GM18951 (cell line): ENCODE data around the gene VPS36.
"Not testable (repeated sequence)": the region's sequence is repeated elsewhere in the genome, so short reads cannot be mapped to it uniquely, and the experiment has no call there.

Source experiments
- POLR2A ChIP-seq: IDR thresholded peaks from 4 replicates; pipeline ENCODE4 v1.6.1; 2011; ENCODE audit warnings: mild to moderate bottlenecking; ENCODE audit not compliant: insufficient read length, insufficient read depth; ENCODE audit errors: extremely low read depth
- in situ Hi-C: fragments of 300-500 bp; cut with MboI; formaldehyde crosslinking; loops from one replicate; pipeline ENCODE4 v1.12.0; 2022; ENCODE audit warnings: low sequenced_read_pairs, mixed read lengths, inconsistent platforms; ENCODE audit not compliant: unreplicated experiment

The VPS36 gene, protein sequence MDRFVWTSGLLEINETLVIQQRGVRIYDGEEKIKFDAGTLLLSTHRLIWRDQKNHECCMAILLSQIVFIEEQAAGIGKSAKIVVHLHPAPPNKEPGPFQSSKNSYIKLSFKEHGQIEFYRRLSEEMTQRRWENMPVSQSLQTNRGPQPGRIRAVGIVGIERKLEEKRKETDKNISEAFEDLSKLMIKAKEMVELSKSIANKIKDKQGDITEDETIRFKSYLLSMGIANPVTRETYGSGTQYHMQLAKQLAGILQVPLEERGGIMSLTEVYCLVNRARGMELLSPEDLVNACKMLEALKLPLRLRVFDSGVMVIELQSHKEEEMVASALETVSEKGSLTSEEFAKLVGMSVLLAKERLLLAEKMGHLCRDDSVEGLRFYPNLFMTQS

DNA sequence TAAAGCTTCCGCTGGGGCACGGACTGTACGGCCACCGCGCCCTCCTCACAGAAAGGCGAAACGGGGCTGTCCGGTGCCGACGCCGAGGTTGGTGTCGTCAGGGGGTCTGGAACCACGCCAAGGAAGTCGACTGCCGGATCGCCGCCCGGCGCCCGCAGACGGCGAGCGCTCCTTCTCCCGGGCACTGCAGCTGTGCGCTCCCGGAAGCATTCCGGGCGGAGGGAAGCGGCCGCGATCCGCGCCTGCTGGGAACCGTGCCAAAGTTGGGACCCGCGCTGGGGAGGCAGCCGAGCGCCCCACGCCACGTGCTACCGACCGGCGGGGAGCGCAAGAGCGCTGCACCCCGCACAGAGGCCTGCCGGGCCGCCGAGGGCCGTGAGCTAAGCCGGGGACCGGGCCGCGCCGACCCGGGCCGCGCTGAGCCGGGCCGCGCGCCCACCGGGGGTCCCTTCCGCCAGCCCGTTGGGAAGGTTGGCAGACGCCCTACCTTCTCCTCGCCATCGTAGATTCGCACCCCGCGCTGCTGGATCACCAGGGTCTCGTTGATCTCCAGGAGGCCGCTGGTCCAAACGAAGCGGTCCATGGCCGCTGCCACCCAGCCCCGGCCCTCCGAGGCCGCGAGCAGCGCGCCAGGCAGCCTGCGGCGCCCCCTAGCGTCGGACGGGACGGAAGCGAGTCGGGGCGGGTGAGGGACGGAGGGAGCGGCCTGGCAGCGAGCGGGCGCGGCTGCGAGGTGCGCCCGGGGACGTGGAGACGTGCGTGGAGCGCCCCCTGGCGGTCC lies at the start of gene VPS36:
VPS36 (minus strand) TSS at position 623 of the 781 bp plus-strand sequence; CDS start at position 583, 40 bp downstream.
- TF ChIP-seq POLR2A, result peak; percentile 91
- in situ Hi-C loops, result no loop called here

DNA sequence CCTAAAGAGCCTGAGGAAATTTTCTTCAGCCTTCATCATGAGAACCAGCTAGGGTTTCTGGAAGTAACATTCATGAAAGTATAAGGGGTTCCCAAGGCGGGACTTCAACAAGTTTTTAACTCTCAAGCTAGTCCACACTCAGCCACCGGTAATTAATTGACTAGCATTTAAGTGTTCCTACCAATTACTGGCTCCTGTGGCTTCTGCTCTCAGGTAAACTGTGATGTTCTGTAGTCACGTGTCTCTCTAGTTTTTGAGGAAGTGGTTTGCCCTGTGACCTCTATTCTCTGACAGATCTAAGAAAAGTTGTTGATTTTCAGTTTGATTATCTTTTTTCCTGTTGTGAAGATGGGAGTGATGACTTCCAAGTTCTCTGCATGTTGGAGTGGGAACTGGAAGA lies 47.5 kb upstream of the VPS36 start:
- in situ Hi-C loops, result loop anchor here (5.0 kb wide), 1 partner anchor 176 kb away; no protein-coding TSS in a partner anchor

DNA sequence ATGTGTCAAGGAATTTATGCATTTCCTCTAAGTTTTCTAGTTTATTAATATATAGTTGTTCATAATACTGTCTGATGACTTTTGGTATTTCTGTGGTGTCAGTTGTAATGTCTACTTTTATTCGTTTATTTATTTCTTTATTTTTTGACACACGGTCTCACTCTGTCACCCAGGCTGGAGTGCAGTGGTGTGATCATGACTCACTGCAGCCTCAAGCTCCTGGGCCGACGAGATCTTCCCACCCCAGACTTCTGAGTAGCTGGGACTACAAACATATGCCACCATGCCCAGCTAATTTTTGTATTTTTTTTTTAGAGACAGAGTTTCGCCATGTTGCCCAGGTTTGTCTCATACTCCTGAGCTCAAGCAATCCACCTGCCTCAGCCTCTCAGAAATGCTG lies 43.8 kb upstream of the VPS36 start:
- in situ Hi-C loops, result not testable (repeated sequence)

DNA sequence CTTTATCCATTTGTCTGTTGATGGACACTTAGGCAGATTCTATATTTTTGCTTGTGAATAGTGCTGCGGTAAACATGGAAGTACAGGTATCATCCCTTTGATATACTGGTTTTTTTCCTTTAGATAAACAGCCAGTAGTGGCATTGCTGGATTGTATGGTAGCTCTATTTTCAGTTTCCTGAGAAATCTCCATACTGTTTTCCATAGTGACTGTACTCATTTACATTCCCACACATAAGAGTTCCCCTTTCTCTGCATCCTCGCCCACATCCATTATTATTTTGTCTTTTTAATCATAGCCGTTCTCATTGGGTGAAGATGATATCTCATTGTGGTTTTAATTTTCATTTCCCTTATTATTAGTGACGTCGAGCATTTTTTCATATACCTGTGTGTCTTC lies 40.6 kb upstream of the VPS36 start:
- in situ Hi-C loops, result not testable (repeated sequence)

DNA sequence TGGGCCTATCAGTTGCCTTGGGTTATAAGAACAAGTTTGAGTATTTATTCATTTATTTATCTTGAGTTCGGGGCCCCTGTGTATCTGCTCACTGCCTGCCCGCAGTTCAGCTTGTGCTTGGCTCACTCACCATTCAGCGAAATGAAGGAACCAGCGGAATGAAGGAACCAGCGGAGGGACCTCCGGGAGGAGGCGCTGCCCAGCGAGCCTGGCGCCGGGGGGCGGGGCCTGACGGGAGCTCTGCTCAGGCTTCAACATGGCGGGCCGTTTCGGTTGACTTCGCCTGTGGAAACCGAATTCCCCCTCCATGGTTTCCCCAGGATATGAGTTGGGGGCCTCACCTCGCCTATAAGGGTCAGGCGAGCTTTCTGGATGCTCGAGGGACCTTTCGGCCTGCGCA lies 38.3 kb upstream of the VPS36 start:
- in situ Hi-C loops, result not testable (repeated sequence)

DNA sequence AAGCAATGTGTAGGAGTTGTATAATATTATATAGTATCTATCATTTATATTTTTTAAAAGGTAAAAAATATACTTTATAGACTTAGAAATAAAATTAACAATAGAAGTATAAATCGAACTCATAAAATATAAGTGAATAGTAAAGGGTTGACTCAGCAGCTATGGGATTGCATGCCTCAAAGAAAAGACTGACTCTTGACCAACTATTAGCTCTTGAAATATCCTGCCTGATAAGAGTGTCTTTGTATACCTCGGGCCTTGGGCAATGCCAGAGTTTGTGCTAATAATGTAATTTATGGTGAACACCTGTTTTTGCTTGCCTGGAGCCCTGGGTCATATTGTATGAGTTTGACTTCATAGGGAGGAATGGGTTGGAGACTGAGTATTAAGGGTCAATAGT lies 36.6 kb upstream of the VPS36 start:
- in situ Hi-C loops, result not testable (repeated sequence)

DNA sequence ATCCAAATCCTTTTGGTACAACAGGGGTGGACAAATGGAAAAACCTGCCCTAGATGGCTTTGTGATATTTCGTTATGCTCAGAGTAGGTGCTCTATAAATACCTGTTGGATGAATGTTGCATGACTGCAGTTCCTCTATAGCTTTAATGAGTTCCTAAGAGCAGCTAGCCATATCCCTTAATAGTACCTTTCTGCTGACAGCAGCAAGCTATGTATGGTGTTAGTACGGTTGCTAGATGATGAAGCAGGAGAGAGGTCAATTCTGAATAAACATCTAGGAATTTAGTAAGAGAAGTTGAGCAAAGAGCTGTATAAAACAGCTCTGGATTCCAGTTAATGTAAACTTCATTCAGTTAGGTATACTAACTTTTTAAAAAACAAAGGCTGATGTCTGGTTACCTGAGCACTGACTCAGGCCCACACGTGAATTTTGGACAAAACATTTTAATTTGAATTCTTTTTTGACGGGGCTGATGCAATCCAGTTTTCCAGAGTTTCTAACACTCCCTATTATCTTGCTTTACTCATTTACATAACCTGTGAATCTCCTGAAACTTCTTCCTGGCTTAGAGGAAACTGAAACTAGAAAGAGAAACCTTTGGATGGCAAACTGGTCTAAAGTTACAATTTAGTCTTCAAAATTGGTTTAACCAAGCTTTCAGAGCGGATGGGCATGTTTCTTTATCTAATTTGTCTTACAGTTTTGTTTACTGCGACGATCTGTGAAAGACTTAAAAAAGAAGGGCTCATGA lies 30.4 kb upstream of the VPS36 start:
- in situ Hi-C loops, result not testable (repeated sequence)

DNA sequence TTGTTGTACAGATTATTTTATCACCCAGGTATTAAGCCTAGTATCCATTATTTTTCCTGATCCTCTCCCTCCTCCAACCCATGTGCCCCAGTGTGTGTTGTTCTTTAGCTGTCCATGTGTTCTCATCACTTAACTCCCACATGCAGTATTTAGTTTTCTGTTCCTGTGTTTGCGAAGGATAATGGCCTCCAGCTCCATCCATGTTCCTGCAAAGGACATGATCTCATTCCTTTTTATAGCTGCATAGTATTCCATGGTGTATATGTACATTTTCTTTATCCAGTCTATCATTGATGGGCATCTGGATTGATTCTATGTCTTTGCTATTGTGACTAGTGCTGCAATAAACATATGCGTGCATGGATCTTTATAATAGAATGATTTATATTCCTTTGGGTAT lies 18.1 kb upstream of the VPS36 start:
- in situ Hi-C loops, result not testable (repeated sequence)

DNA sequence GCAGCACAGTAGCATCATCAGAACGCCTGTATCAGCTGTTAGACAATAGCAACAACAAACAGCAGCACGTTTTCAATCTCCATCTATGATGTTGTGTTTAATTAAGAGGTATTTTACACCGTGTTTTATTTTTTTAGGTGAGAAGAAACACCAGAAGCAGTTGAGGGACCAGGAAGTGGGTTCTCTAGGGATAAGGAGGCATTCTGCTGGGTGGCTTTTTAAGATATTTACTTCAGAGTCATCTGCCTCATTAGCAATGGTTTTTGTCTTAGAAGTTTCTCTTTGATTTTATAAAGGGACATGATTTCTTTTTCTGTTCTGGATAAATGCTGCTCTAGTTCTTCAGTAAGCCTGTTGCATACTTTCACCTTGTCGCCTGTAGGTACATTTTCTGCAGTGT lies 13.1 kb upstream of the VPS36 start:
- in situ Hi-C loops, result no loop called here
- no peak for TF ChIP-seq POLR2A

DNA sequence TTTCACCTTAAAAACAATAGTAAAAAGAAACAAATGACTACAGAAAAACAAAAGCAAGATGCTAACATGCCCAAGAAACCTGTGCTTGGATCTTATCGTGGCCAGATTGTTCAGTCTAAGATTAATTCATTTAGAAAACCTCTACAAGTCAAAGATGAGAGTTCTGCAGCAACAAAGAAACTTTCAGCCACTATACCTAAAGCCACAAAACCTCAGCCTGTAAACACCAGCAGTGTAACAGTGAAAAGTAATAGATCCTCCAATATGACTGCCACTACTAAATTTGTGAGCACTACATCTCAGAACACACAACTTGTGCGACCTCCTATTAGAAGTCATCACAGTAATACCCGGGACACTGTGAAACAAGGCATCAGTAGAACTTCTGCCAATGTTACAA lies 10.8 kb upstream of the VPS36 start:
- TF ChIP-seq POLR2A, result no peak
- in situ Hi-C loops, result no loop called here

DNA sequence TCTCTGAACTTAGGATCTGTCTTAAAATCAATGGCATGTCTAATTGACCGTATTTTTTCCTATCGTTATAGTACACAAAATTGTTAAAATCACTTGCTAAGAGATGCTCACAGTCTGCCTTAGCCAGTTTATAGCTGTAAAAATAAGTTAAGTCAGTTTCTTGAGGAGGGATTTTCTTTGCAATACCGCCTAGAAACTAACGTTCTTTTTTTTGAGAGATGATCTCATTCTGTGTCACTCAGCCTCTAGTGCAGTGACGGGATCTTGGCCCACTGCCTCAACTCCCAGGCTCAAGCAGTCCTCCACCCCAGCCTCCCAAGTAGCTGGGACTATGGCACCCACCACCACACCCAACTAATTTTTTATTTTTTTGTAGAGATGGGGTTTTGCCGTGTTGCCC lies 9.2 kb upstream of the VPS36 start:
- no peak for TF ChIP-seq POLR2A
- in situ Hi-C loops, result no loop called here

DNA sequence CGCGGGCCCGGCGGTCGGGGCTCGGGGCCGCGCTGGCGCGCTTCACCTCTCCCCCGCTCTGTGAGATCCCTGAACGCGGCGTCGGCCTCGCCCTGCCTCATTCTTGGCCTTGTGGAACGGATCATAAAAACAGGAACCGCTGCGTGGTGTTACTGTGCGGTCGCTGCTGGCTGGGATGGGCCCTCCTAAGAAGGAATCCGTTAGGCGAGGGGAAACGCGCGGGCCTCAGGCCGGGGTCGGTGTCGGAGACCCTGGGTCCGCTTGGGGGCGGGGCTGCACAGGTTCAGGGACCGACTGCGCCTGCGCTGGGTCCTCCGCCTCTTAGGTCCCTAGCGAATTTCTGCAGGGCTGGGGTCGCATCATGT lies 5.2 kb upstream of the VPS36 start:
- no peak for TF ChIP-seq POLR2A
- in situ Hi-C loops, result no loop called here

DNA sequence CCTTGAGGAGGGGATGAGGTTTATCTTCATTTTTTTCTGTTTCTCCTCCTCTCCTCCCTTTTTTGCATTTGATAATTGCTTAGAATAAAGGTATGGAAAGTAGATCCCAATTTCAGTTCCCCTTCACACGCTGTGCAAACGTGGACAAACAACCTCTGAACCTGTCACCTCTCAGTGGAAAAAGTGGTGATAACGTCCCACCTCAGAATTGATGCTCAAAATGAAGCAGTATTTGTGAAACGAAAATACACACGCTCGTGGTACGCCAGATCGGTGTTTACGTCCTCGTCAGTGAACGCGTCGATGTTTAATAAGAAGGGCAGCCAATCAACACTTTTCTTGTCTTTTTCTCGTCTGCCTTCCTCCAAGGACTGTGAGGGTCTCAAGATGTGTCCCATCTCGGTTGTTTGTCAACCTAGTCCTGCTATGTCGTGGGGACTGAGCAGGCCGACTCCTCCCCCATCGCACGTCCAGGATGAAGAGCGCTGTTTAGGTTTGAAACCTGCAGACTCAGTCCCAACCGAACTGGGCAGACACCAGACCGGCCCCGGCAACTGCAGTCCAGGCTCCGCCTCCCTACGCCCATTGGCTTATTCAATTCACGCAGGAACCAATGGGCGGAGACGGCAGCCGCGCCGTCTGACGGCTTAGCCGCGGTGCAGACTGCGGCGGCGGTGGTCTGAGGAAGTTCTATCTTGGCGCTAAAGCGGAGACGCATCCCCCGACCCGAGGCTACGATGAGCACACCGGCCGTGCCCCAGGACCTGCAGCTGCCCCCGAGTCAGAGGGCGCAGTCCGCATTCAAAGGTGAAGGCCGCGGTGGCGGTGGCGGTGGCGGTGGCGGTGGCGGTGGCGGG lies 4.6 kb upstream of the VPS36 start, which contains the start of gene CKAP2:
CKAP2 (plus strand) TSS at position 659 of the 857 bp plus-strand sequence; CDS start at position 738, 79 bp downstream.
- peak; percentile 91 for TF ChIP-seq POLR2A
- in situ Hi-C loops, result no loop called here
